Heart right ventricle (tissue), 16 donors: ENCODE data around the gene IP6K1. TPM values are rescaled to one million over a fixed set of nuclear protein-coding genes. Genes with fewer than 3 reads are reported as not detected.

Source experiments
- ATAC-seq, 8 donors: fragments of 200-7000 bp; cut with Tn5 transposase; one replicate each; pipeline ENCODE4 v1.9.1; 2020; ENCODE audit warnings: mild to moderate bottlenecking in 8 of 8, moderate library complexity in 8 of 8, moderate number of reproducible peaks in 1 of 8
- DNase-seq, 2 donors: peaks; one replicate each; pipeline ENCODE4 v3.0.0-alpha.2; 2020
- H3K27ac ChIP-seq, 10 donors: fragments of 200-600 bp; sonication (generic) in 2 of 10; one replicate each; pipeline versions ENCODE4 v1.5.0 to v1.8.0; 2020 to 2022; ENCODE audit warnings: mild to moderate bottlenecking in 3 of 10
- H3K27me3 ChIP-seq, 7 donors: fragments of 200-600 bp; one replicate each; pipeline ENCODE4 v1.8.0; 2021 to 2022; ENCODE audit warnings: mild to moderate bottlenecking in 2 of 7
- H3K36me3 ChIP-seq, 9 donors: fragments of 200-600 bp; sonication (generic) in 1 of 9; one replicate each; pipeline versions ENCODE4 v1.5.0 to v1.8.0; 2020 to 2022; ENCODE audit warnings: mild to moderate bottlenecking in 2 of 9
- H3K4me1 ChIP-seq, 9 donors: fragments of 200-600 bp; sonication (generic) in 1 of 9; one replicate each; pipeline versions ENCODE4 v1.5.0 to v1.8.0; 2020 to 2022; ENCODE audit warnings: mild to moderate bottlenecking in 4 of 9
- H3K4me3 ChIP-seq, 10 donors: fragments of 200-600 bp; sonication (generic) in 2 of 10; one replicate each; pipeline versions ENCODE4 v1.5.0 to v1.8.0; 2020 to 2022; ENCODE audit warnings: mild to moderate bottlenecking in 7 of 10, moderate library complexity in 2 of 10
- H3K9me3 ChIP-seq, 11 donors: fragments of 200-600 bp in 10 of 11; sonication (generic) in 2 of 11; one replicate each; pipeline versions ENCODE4 v1.5.0 to v1.8.0; 2013 to 2022; ENCODE audit warnings: mild to moderate bottlenecking in 2 of 11, control low read depth in 1 of 11, moderate library complexity in 1 of 11
- WGBS, 2 donors: extraction: QIAGEN DNeasy Blood & Tissue Kit; methylation state at CpG; one replicate each; pipeline ENCODE4 v1.1.7; 2013; ENCODE audit warnings: inconsistent platforms in 1 of 2; 5-methylcytosine and 5-hydroxymethylcytosine counted together
- intact Hi-C, 10 donors: fragments of 100-400 bp; cut with DNase I; formaldehyde crosslinking; loops; one replicate each; pipeline versions ENCODE4 v1.11.1 to v1.14.2; 2022
- polyA plus RNA-seq, 2 donors: library from polyadenylated mRNA; stranded (reverse); fragments of 200-250 nt; gene quantifications; one replicate each; pipeline ENCODE4 v1.2.3, GENCODE V29; 2013
- total RNA-seq, 10 donors: library from RNA; stranded (reverse); fragmentation: NEBNext Ultra II Directional in 3 of 10; extraction: Animal tissue kit (Norgen Biotek cat#: 25700) in 3 of 10; gene quantifications; one replicate each; pipeline versions ENCODE4 v1.2.1 to v1.2.4, GENCODE V29; 2021 to 2023
- TF ChIP-seq, protein P1 (sequence below), 9 donors: fragments of 200-600 bp; sonication (generic) in 2 of 9; IDR thresholded peaks; one replicate each; pipeline versions ENCODE4 v1.5.0 to v1.8.0; 2021 to 2022; ENCODE audit warnings: antibody characterized with exemption in 9 of 9, mild to moderate bottlenecking in 5 of 9, moderate library complexity in 1 of 9
- donor health status: Arrhythmogenic right ventricular cardiomyopathy.
- donor health status: ischemic (EF 13 %, LVEDD 7.1; RV severe dilation, severe dysfunction).
- donor health status: healthy with polysubstance abuse.
- donor health status: DM: no; HTN: yes; CAD: no.
- donor health status: DM: no; HTN: no; CAD: no.
- donor health status: ischemic (EF 25% LVEDD 6.9; RV normal size, moderate dysfunction).
- donor health status: ischemic (EF 25% LVEDD 5.7; RV mildly dilated, moderate dysfunction).
- donor health status: healthy.
- donor health status: DM: yes; HTN: yes; CAD: no.
- donor health status: Ischemic cardiomyopathy.
- donor health status: ischemic (EF 35%, LVEDD 5.7; RV mildly dilated, moderate dysfunction).
- donor health status: nonischemic (EF 11% LVEDD 7.7; RV severe dilation, severe dysfunction).
- donor health status: DM: yes; HTN: yes; CAD: no.
- donor health status: PGD.
- donor health status: ischemic (EF 29% LVEDD 5.4; RV normal size, mild dysfunction).
- donor health status: nonischemic (EF 23%, LVEDD 6.1; RV moderate dilation, normal function).

IP6K1 gene
- total and polyA plus RNA-seq, 12 donors: 9.0 to 24.4 (median 16.5) TPM

DNA sequence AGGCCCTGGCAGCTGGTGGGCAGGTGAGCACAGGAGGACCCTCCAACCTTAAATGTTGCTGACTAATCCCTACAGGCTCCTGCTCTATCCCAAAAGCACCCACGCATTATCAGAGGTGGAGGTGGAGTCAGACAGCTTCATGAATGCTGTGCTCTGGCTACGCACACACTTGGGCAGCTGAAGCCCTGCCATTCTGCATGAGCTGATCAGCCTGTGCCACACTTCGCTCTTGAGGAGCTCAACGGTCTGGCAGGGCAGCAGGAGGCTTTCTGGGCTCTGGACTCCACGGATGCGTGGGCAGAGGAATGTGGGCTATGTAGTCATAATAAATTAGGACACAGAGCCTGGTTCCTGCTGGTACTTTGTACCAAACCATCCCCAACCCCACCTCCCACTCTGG lies 103.2 kb downstream of the IP6K1 start:
- Histone ChIP-seq H3K4me3 (no peak overlapping the region), H3K27ac (no peak overlapping the region), H3K4me1 (peaks cover 0 to 16% (median 7%) of the 10 kb centered on the region in 9 donors), H3K36me3 (peaks cover 5 to 68% (median 52%) of the 10 kb centered on the region in 9 donors), H3K9me3 (no peaks in the 10 kb centered on the region), H3K27me3 (peaks cover 0 to 14% (median 0%) of the 10 kb centered on the region in 7 donors)
- intact Hi-C loops: no loop called here
- ATAC-seq (no peak), DNase-seq (no peak)
- TF ChIP-seq, protein P1, sequence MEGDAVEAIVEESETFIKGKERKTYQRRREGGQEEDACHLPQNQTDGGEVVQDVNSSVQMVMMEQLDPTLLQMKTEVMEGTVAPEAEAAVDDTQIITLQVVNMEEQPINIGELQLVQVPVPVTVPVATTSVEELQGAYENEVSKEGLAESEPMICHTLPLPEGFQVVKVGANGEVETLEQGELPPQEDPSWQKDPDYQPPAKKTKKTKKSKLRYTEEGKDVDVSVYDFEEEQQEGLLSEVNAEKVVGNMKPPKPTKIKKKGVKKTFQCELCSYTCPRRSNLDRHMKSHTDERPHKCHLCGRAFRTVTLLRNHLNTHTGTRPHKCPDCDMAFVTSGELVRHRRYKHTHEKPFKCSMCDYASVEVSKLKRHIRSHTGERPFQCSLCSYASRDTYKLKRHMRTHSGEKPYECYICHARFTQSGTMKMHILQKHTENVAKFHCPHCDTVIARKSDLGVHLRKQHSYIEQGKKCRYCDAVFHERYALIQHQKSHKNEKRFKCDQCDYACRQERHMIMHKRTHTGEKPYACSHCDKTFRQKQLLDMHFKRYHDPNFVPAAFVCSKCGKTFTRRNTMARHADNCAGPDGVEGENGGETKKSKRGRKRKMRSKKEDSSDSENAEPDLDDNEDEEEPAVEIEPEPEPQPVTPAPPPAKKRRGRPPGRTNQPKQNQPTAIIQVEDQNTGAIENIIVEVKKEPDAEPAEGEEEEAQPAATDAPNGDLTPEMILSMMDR (IDR thresholded peaks at IDR 0.05): no peak
- 84 to 87% methylated on average over 6 of the region's 6 CpGs for WGBS, 2 donors

DNA sequence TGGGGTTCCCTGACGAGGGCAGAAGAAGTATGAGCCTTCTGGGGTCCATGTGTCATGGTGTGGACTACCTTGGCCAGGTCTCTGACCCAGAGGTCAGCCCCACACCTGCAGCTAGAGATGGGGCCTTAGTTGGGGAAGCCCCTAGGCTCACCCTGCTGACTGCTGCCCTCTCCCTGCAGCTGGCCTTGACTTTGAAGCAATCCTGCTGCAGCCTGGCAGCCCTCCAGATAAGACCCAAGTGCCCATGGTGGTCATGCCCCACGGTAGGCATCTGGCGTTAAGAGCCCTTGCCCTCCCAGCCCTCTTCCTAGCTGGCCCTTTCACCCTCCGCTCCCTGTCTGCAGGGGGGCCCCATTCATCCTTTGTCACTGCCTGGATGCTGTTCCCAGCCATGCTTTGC lies 104.8 kb downstream of the IP6K1 start:
- intact Hi-C loops: no loop called here
- TF ChIP-seq, protein P1 (IDR thresholded peaks at IDR 0.05): no peak
- WGBS, 2 donors: 78 to 82% methylated on average over 4 of the region's 4 CpGs
- Histone ChIP-seq H3K27ac (no peak overlapping the region), H3K4me3 (no peak overlapping the region), H3K9me3 (no peaks in the 10 kb centered on the region), H3K36me3 (peaks cover 5 to 84% (median 65%) of the 10 kb centered on the region in 9 donors), H3K27me3 (peaks cover 0 to 7% (median 0%) of the 10 kb centered on the region in 7 donors), H3K4me1 (peaks cover 0 to 4% (median 0%) of the 10 kb centered on the region in 9 donors)
- DNase-seq: no peak
- ATAC-seq: no peak

DNA sequence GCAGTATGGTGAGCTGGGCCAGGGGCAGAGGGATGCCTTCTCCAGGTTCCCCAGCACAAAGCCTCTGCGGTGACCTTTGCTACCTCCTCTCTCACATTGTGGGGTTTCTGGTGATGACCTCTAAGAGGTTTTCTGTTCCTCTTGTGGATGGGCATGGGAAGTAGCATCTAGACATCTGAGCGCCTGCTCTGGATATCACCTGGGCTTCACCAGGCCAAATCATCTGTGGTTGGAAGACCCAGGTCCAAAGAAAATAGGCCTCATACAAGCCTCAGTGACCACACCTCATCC lies 105.2 kb downstream of the IP6K1 start:
- H3K27me3 ChIP-seq: peaks cover 0 to 3% (median 0%) of the 10 kb centered on the region in 7 donors
- DNase-seq (no peak), ATAC-seq (no peak)
- H3K27ac ChIP-seq: no peak overlapping the region
- intact Hi-C loops: no loop called here
- peaks cover 5 to 88% (median 68%) of the 10 kb centered on the region in 9 donors for H3K36me3 ChIP-seq
- peaks cover 0 to under 1% (median 0%) of the 10 kb centered on the region in 9 donors for H3K4me1 ChIP-seq
- TF ChIP-seq, protein P1 (IDR thresholded peaks at IDR 0.05): no peak
- WGBS, 2 donors: 97 to 98% methylated on average over 2 of the region's 2 CpGs
- H3K4me3 ChIP-seq: no peak overlapping the region
- no peaks in the 10 kb centered on the region for H3K9me3 ChIP-seq

DNA sequence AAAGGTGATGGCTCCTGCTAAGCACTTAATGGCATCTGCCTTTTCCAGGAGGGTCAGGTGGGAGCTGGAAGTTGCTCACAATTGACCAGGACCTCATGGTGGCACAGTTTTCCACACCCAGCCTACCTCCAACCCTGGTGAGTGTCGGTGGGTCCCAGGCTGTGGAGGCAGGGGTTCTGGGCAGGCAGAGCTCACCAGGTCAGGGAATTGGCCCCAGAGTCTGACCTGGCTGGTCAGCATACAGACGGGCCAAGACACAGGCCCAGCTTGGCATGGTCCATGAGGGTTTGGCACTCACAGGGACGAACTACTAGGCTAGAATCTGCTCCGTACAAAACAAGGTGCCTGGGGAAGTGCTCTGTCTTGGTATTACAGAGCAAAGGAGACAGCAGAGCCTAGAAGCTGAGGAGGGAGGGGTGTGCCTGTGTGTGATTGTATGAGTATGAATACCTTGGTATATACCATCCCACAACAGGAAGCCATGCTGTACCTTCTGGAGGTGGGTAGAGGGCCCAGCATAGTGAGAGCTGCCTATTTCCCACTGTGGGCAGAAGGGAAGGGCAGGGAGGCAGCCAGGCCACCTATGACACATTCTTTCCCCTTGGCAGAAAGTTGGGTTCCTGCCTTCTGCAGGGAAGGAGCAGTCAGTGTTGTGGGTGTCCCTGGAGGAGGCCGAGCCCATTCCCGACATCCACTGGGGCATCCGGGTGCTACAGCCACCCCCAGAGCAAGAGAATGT lies 105.7 kb downstream of the IP6K1 start:
- H3K4me1 ChIP-seq: peaks cover 0 to under 1% (median 0%) of the 10 kb centered on the region in 9 donors
- DNase-seq (no peak), ATAC-seq (no peak)
- H3K36me3 ChIP-seq: peaks cover 5 to 93% (median 73%) of the 10 kb centered on the region in 9 donors
- 81 to 84% methylated on average over 7 of the region's 7 CpGs for WGBS, 2 donors
- no peaks in the 10 kb centered on the region for H3K9me3 ChIP-seq
- no peak overlapping the region for H3K27ac ChIP-seq
- TF ChIP-seq, protein P1 (IDR thresholded peaks at IDR 0.05): no peak
- H3K27me3 ChIP-seq: no peaks in the 10 kb centered on the region
- intact Hi-C loops: no loop called here
- H3K4me3 ChIP-seq: no peak overlapping the region
